Rectal smooth muscle tissue (tissue), 1 donor: ENCODE results near the gene AAMDC.
"Not testable (repeated sequence)": the region's sequence is repeated elsewhere in the genome, so short reads cannot be mapped to it uniquely, and the experiment has no call there.

Experiments
- H3K27ac ChIP-seq: one replicate; pipeline ENCODE4 v1.7.0; 2013; ENCODE audit warnings: low read depth, low read length, inconsistent platforms
- H3K27me3 ChIP-seq: one replicate; pipeline ENCODE4 v1.7.0; 2013; ENCODE audit warnings: low read length; ENCODE audit not compliant: control insufficient read depth, insufficient read depth
- H3K36me3 ChIP-seq: one replicate; pipeline ENCODE4 v1.7.0; 2013; ENCODE audit warnings: low read length; ENCODE audit not compliant: control insufficient read depth, insufficient read depth
- H3K4me1 ChIP-seq: one replicate; pipeline ENCODE4 v1.7.0; 2013; ENCODE audit warnings: low read length; ENCODE audit not compliant: control insufficient read depth, insufficient read depth
- H3K4me3 ChIP-seq: one replicate; pipeline ENCODE4 v1.7.0; 2013; ENCODE audit warnings: low read length
- H3K9ac ChIP-seq: one replicate; pipeline ENCODE4 v1.7.0; 2013; ENCODE audit warnings: low read length

Gene AAMDC

GRCh38 chr11:77828926-77829325, 8.0 kb downstream of the AAMDC start:
- Histone ChIP-seq H3K36me3 (no peaks in the 10 kb centered on the region), H3K4me3 (no peak overlapping the region), H3K9ac (no peak overlapping the region), H3K27me3 (no peaks in the 10 kb centered on the region), H3K4me1 (peaks cover 1% of the 10 kb centered on the region), H3K27ac (no peak overlapping the region)

GRCh38 chr11:77833302-77833701, 12.4 kb downstream of the AAMDC start:
- Histone ChIP-seq H3K36me3 (no peaks in the 10 kb centered on the region), H3K4me1 (no peaks in the 10 kb centered on the region), H3K27me3 (no peaks in the 10 kb centered on the region), H3K4me3 (no peak overlapping the region), H3K9ac (no peak overlapping the region), H3K27ac (no peak overlapping the region)

- Histone ChIP-seq H3K4me1 (no peaks in the 10 kb centered on the region), H3K9ac (no peak overlapping the region), H3K27me3 (no peaks in the 10 kb centered on the region), H3K4me3 (no peak overlapping the region), H3K27ac (no peak overlapping the region), H3K36me3 (peaks cover 5% of the 10 kb centered on the region)
Measured at GRCh38 chr11:77842441-77843121, 21.6 kb downstream of the AAMDC start.

- not testable (repeated sequence) for H3K27me3 ChIP-seq, H3K4me1 ChIP-seq, H3K27ac ChIP-seq, H3K4me3 ChIP-seq, H3K9ac ChIP-seq, H3K36me3 ChIP-seq
Measured at GRCh38 chr11:77843700-77844099, 22.8 kb downstream of the AAMDC start.

GRCh38 chr11:77851503-77851902, 30.6 kb downstream of the AAMDC start:
- Histone ChIP-seq H3K27ac (no peak overlapping the region), H3K36me3 (peaks cover 8% of the 10 kb centered on the region), H3K4me1 (no peaks in the 10 kb centered on the region), H3K4me3 (no peak overlapping the region), H3K9ac (no peak overlapping the region), H3K27me3 (no peaks in the 10 kb centered on the region)

- H3K4me1 ChIP-seq: no peaks in the 10 kb centered on the region
- H3K27ac ChIP-seq: no peak overlapping the region
- no peak overlapping the region for H3K4me3 ChIP-seq
- H3K36me3 ChIP-seq: peaks cover 10% of the 10 kb centered on the region
- H3K9ac ChIP-seq: no peak overlapping the region
- H3K27me3 ChIP-seq: no peaks in the 10 kb centered on the region
Measured at GRCh38 chr11:77854838-77855237, 33.9 kb downstream of the AAMDC start.

- peaks cover 10% of the 10 kb centered on the region for H3K36me3 ChIP-seq
- H3K27ac ChIP-seq, H3K4me3 ChIP-seq, H3K27me3 ChIP-seq, H3K9ac ChIP-seq, H3K4me1 ChIP-seq: not testable (repeated sequence)
Measured at GRCh38 chr11:77857906-77858457, 37.0 kb downstream of the AAMDC start.

GRCh38 chr11:77861444-77861843, 40.5 kb downstream of the AAMDC start:
- H3K4me3 ChIP-seq, H3K27ac ChIP-seq, H3K27me3 ChIP-seq, H3K9ac ChIP-seq, H3K4me1 ChIP-seq, H3K36me3 ChIP-seq: not testable (repeated sequence)

GRCh38 chr11:77865805-77866204, 44.9 kb downstream of the AAMDC start:
- Histone ChIP-seq H3K4me3 (no peak overlapping the region), H3K27me3 (no peaks in the 10 kb centered on the region), H3K36me3 (no peaks in the 10 kb centered on the region), H3K9ac (no peak overlapping the region), H3K27ac (no peak overlapping the region), H3K4me1 (no peaks in the 10 kb centered on the region)

GRCh38 chr11:77866336-77866735, 45.4 kb downstream of the AAMDC start:
- Histone ChIP-seq H3K4me1 (no peaks in the 10 kb centered on the region), H3K27ac (no peak overlapping the region), H3K9ac (no peak overlapping the region), H3K36me3 (peaks cover under 1% of the 10 kb centered on the region), H3K4me3 (no peak overlapping the region), H3K27me3 (no peaks in the 10 kb centered on the region)

GRCh38 chr11:77868744-77869143, 47.8 kb downstream of the AAMDC start:
- peaks cover 2% of the 10 kb centered on the region for H3K36me3 ChIP-seq

GRCh38 chr11:77871855-77872254, 50.9 kb downstream of the AAMDC start:
- H3K4me1 ChIP-seq: no peaks in the 10 kb centered on the region
- H3K27me3 ChIP-seq: no peaks in the 10 kb centered on the region
- H3K9ac ChIP-seq: no peak overlapping the region
- H3K4me3 ChIP-seq: no peak overlapping the region
- H3K36me3 ChIP-seq: peaks cover 4% of the 10 kb centered on the region
- H3K27ac ChIP-seq: no peak overlapping the region

More at GRCh38 chr11:77868744-77869143, 47.8 kb downstream of the AAMDC start:
- Histone ChIP-seq H3K27me3 (no peaks in the 10 kb centered on the region), H3K9ac (no peak overlapping the region), H3K27ac (no peak overlapping the region), H3K4me3 (no peak overlapping the region), H3K4me1 (no peaks in the 10 kb centered on the region)

GRCh38 chr11:77873345-77873744, 52.4 kb downstream of the AAMDC start:
- Histone ChIP-seq H3K4me1 (peaks cover under 1% of the 10 kb centered on the region), H3K27me3 (no peaks in the 10 kb centered on the region), H3K9ac (no peak overlapping the region), H3K27ac (no peak overlapping the region), H3K4me3 (no peak overlapping the region), H3K36me3 (peaks cover 4% of the 10 kb centered on the region)
